Kidney epithelial cell (primary cell): ENCODE data around the gene PDCD7. TPM values are rescaled to one million over a fixed set of nuclear protein-coding genes. Genes with fewer than 3 reads are reported as not detected.

Experiments
- DNase-seq: peaks from one replicate; pipeline ENCODE4 v3.0.0-alpha.2; 2010; ENCODE audit warnings: low read depth
- H3K27me3 ChIP-seq: 2 replicates; pipeline ENCODE4 v1.6.0; 2011; ENCODE audit warnings: low read length; ENCODE audit not compliant: control insufficient read depth, insufficient read depth
- H3K36me3 ChIP-seq: 2 replicates; pipeline ENCODE4 v1.5.1; 2011; ENCODE audit warnings: low read length; ENCODE audit not compliant: control insufficient read depth, insufficient read depth
- H3K4me3 ChIP-seq: 2 replicates; pipeline ENCODE4 v1.5.1; 2011; ENCODE audit warnings: low read depth, mild to moderate bottlenecking, control low read depth, low read length
- total RNA-seq: library from RNA; depleted of rRNA; stranded (reverse); fragments of >200 nt; gene quantifications from 2 replicates; pipeline ENCODE4 v1.2.3, GENCODE V29; 2015
- TF ChIP-seq, protein P1 (sequence below): IDR thresholded peaks from 2 replicates; pipeline ENCODE4 v1.5.1; 2011; ENCODE audit warnings: mild to moderate bottlenecking, moderate library complexity, low read length, control low read depth, inconsistent platforms; ENCODE audit not compliant: insufficient read depth, poor library complexity, severe bottlenecking

The PDCD7 gene
- total RNA-seq, 1 donor from 2014 or later, result 25.6 TPM

DNA sequence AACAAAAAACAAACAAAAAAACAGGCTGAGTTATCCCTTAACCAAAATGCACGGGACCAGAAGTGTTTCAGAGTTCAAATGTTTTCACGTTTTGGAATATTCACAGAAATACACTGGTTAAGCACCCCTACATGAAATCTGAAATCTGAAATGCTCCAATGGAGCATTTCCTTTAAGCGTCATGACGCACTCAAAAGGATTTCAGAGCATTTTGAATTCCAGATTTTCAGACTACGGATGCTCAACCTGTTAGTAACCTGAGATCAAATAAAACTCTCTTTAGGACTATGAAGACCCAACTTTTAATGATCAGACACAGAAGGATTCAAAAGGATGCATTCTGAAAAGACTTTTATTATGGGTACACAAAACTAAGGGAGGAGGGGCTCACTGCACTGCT lies 41.9 kb upstream of the PDCD7 start:
- no peak for DNase-seq
- H3K4me3 ChIP-seq, result no peak overlapping the region
- H3K36me3 ChIP-seq, result peaks cover under 1% of the 10 kb centered on the region
- no peaks in the 10 kb centered on the region for H3K27me3 ChIP-seq
- TF ChIP-seq, protein P1, sequence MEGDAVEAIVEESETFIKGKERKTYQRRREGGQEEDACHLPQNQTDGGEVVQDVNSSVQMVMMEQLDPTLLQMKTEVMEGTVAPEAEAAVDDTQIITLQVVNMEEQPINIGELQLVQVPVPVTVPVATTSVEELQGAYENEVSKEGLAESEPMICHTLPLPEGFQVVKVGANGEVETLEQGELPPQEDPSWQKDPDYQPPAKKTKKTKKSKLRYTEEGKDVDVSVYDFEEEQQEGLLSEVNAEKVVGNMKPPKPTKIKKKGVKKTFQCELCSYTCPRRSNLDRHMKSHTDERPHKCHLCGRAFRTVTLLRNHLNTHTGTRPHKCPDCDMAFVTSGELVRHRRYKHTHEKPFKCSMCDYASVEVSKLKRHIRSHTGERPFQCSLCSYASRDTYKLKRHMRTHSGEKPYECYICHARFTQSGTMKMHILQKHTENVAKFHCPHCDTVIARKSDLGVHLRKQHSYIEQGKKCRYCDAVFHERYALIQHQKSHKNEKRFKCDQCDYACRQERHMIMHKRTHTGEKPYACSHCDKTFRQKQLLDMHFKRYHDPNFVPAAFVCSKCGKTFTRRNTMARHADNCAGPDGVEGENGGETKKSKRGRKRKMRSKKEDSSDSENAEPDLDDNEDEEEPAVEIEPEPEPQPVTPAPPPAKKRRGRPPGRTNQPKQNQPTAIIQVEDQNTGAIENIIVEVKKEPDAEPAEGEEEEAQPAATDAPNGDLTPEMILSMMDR, result no peak

DNA sequence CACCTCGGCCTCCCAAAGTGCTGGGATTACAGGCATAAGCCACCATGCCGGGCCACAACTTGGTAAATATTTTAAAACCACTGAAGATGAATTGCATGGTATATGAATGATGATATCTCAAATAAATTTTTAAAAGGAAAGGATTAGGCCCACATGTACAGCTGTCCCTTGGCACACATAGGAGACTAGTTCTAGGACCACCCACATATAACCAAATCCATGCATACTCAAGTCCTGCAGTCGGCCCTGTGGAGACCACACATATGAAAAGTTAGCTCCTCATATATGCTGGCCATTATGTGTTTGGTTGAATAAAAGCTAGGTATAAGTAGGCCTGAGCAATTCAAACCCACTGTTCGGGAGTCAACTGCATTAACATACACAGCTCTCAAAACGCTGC lies 40.9 kb upstream of the PDCD7 start:
- TF ChIP-seq, protein P1, result no peak
- Histone ChIP-seq H3K4me3 (no peak overlapping the region), H3K27me3 (no peaks in the 10 kb centered on the region), H3K36me3 (peaks cover 1% of the 10 kb centered on the region)
- DNase-seq, result no peak

DNA sequence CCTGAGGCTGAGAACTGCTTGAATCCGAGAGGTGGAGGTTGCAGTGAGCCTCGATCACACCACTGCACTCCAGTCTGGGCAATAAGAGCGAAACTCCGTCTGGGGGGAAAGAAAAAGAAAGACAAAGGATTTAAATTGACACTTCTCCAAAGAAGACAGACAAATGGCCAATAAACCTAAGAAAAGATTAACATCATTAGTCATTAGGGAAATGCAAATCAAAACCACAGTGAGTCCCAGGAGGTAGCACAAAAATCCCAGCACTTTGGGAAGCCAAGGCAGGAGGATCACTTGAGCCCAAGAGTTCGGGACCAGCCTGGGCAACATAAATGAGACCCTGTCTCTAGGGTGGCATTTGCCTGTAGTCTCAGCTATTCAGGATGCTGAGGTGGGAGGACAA lies 38.9 kb upstream of the PDCD7 start:
- Histone ChIP-seq H3K36me3 (peaks cover 1% of the 10 kb centered on the region), H3K27me3 (no peaks in the 10 kb centered on the region), H3K4me3 (no peak overlapping the region)
- TF ChIP-seq, protein P1, result no peak
- no peak for DNase-seq

DNA sequence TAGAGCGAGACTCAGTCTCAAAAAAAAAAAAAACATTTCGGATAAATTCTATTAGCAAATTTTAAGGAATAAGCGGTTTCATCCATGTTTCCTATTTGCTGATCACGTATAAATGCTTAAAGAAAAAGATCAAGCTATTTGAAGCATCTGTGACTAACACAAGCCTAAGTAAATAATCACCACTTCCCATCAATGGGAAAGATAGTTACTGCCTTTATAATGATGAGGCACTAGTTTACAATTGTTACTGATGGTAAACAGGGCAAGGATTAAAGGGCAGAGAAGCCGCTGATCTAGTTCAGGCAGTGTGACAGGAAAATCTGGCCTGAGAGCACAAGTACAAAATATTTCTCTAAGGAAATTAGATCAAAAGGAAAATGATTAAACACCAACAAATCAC lies 37.8 kb upstream of the PDCD7 start:
- no peaks in the 10 kb centered on the region for H3K27me3 ChIP-seq
- peaks cover 1% of the 10 kb centered on the region for H3K36me3 ChIP-seq
- TF ChIP-seq, protein P1, result no peak
- no peak overlapping the region for H3K4me3 ChIP-seq
- DNase-seq, result no peak

DNA sequence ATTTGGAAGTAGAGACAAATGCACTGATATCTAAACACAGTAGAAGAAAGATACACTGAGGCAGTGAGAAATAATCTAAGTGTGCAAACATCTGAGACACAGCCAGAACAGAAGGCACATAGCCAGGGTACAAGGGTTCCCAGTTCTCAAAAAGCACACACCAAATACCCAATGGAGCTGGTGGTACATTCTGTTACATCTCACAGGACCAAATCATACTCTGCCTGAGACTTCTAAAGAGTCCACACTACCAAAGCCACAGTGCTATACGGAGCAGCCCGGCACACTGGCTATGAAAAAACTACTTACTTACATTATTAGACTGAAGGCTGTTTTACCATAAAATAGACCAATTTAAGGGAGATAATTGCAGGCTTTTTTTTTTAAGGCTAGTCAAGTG lies 32.3 kb upstream of the PDCD7 start:
- TF ChIP-seq, protein P1, result no peak
- no peaks in the 10 kb centered on the region for H3K27me3 ChIP-seq
- no peak overlapping the region for H3K4me3 ChIP-seq
- H3K36me3 ChIP-seq, result peaks cover 1% of the 10 kb centered on the region
- no peak for DNase-seq

DNA sequence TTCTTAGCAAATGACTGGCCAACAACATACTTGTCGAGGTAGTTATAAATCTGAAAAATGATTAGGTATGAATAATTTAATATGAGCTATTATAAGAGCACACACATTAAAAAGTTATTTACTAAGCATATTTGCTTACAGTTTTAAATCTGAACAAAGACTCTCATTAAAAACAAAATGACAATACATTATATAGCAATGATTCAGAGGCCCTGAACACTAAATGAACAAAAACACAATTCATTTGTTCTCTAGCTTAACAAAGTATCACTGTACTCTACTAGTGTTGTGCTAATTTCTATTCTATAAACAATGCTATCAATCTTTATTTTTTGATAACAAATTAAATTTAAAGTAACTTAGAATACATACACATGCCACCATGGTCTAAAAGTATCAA lies 30.5 kb upstream of the PDCD7 start:
- TF ChIP-seq, protein P1, result no peak
- H3K36me3 ChIP-seq, result no peaks in the 10 kb centered on the region
- H3K27me3 ChIP-seq, result no peaks in the 10 kb centered on the region
- no peak for DNase-seq
- no peak overlapping the region for H3K4me3 ChIP-seq
